ENCODE results near the gene AIFM1. TPM values are rescaled to one million over a fixed set of nuclear protein-coding genes. Genes with fewer than 3 reads are reported as not detected.

Gene AIFM1
- total and polyA plus RNA-seq, 2 of the 4 experiments (the other 2 are of a cell fraction), result 22.0 to 27.4 TPM

GRCh38 chrX:130162094-130162735 is 3.4 kb downstream of the AIFM1 start:
- no peak overlapping the region for H2BK15ac ChIP-seq (ENCODE audit: low read depth, low read length)
- H3K4me2 ChIP-seq (ENCODE audit: low read depth, low read length), result no peak overlapping the region
- no peaks in the 10 kb centered on the region for H4K20me1 ChIP-seq (ENCODE audit: insufficient read depth, low read length)
- H2AK5ac ChIP-seq (ENCODE audit: low read depth, low read length), result no peak overlapping the region
- no peaks in the 10 kb centered on the region for H3K27me3 ChIP-seq (ENCODE audit: control insufficient read depth, insufficient read depth, low read length)
- no peak overlapping the region for H3K14ac ChIP-seq (replicated peaks; ENCODE audit: low read depth, low read length)
- WGBS, 2 experiments (ENCODE audit: extremely low coverage in 2 of 2, insufficient read length in 1 of 2), result 20% methylated on average over 1 of the region's 6 CpGs; no CpG with 5 or more reads in 1 of the 2 experiments
- no peak overlapping the region for H3K9ac ChIP-seq (ENCODE audit: low read depth, low read length)
- no peak overlapping the region for H2AFZ ChIP-seq (replicated peaks; ENCODE audit: low read length, poor library complexity)
- intact Hi-C loops (cut with micrococcal nuclease) (no loop called here), in situ Hi-C loops (cut with MboI; ENCODE audit: low sequenced_read_pairs) (no loop called here), dilution Hi-C loops (cut with HindIII; ENCODE audit: low sequenced_read_pairs, unreplicated experiment) (no loop called here)
- no peak overlapping the region for H2BK5ac ChIP-seq (ENCODE audit: low read depth, low read length, poor library complexity, severe bottlenecking)
- H3K56ac ChIP-seq (ENCODE audit: extremely low read depth, insufficient read depth, low read length), result no peak overlapping the region
- DNase-seq (no peak), ATAC-seq (ENCODE audit: low read depth) (no peak)
- no peak overlapping the region for H4K91ac ChIP-seq (ENCODE audit: insufficient read depth, low read depth, low read length)
- no peaks in the 10 kb centered on the region for H3K9me3 ChIP-seq (ENCODE audit: control insufficient read depth, insufficient read depth, low read length)
- H3K4ac ChIP-seq (ENCODE audit: low read depth, low read length), result no peak overlapping the region
- H3K18ac ChIP-seq (ENCODE audit: low read depth, low read length), result no peak overlapping the region
- no peak overlapping the region for H3K4me3 ChIP-seq (ENCODE audit: insufficient read depth, low read depth, low read length)
- BruUV-seq (replicated peaks), result no TSS peak
- H4K8ac ChIP-seq (ENCODE audit: low read depth in 2 of 2, low read length in 2 of 2), result no peak overlapping the region
- H3K79me1 ChIP-seq (ENCODE audit: low read depth in 1 of 2, low read length in 2 of 2), result peaks cover 7 to 8% of the 10 kb centered on the region in 2 experiments; a peak in 2 of 4 replicates
- H4K5ac ChIP-seq (ENCODE audit: low read depth, low read length), result no peak overlapping the region
- H2AK9ac ChIP-seq (replicated peaks; ENCODE audit: low read depth, low read length, poor library complexity), result no peak overlapping the region
- H2BK20ac ChIP-seq (ENCODE audit: low read depth, low read length), result no peak overlapping the region
- TF ChIP-seq MAFK (IDR thresholded peaks at IDR 0.05; ENCODE audit: low read depth, low read length) (peak; percentile 77), FOS (IDR thresholded peaks at IDR 0.05; ENCODE audit: low read depth, low read length) (no peak), USF2 (IDR thresholded peaks at IDR 0.05; ENCODE audit: low read depth, low read length) (no peak), CHD1 (IDR thresholded peaks at IDR 0.05; ENCODE audit: low read depth, low read length) (no peak), CEBPB (IDR thresholded peaks at IDR 0.05; ENCODE audit: low read depth, low read length) (no peak), NFE2L2 (IDR thresholded peaks at IDR 0.05; ENCODE audit: low read depth, low read length) (no peak), CTCF (conservative IDR thresholded peaks at IDR 0.05; ENCODE audit: low read depth, low read length) (no peak), RCOR1 (IDR thresholded peaks at IDR 0.05; ENCODE audit: insufficient replicate concordance, low read length) (no peak)
- H3K9me1 ChIP-seq (ENCODE audit: insufficient read depth, low read length), result no peaks in the 10 kb centered on the region
- H3K4me1 ChIP-seq (ENCODE audit: control insufficient read depth, insufficient read depth, low read length), result no peaks in the 10 kb centered on the region
- H3K36me3 ChIP-seq (ENCODE audit: control insufficient read depth, insufficient read depth, low read length), result no peaks in the 10 kb centered on the region
- no peak overlapping the region for H3K27ac ChIP-seq (ENCODE audit: insufficient read depth, low read length)
- H3K23ac ChIP-seq (ENCODE audit: low read depth, low read length), result no peak overlapping the region
- ChIA-PET POLR2A (ENCODE audit: unreplicated experiment) (no interaction called here), CTCF (no interaction called here)
- H2BK120ac ChIP-seq (ENCODE audit: low read depth, low read length), result no peak overlapping the region

Measured in IMR-90 (cell line).